NT2/D1 (cell line): ENCODE data around the gene METTL25B.

Source experiments
- SUZ12 ChIP-seq: IDR thresholded peaks from 2 replicates; pipeline ENCODE4 v1.6.1; 2011; ENCODE audit not compliant: insufficient read length, insufficient read depth; ENCODE audit errors: extremely low read depth
- YY1 ChIP-seq: IDR thresholded peaks from 2 replicates; pipeline ENCODE4 v1.6.1; 2011; ENCODE audit not compliant: insufficient read length, insufficient read depth
- ZNF274 ChIP-seq: IDR thresholded peaks from 2 replicates; pipeline ENCODE4 v1.6.1; 2011; ENCODE audit warnings: mild to moderate bottlenecking, low read depth, low read length

GRCh38 chr1:156746406-156746727 lies 18.1 kb downstream of the METTL25B start:
- TF ChIP-seq YY1 (no peak), ZNF274 (no peak), SUZ12 (no peak)
